Natural killer cell (primary cell): ENCODE measurements around the gene BTLA. TPM values are rescaled to one million over a fixed set of nuclear protein-coding genes. Genes with fewer than 3 reads are reported as not detected.
"Not testable (repeated sequence)": the region's sequence is repeated elsewhere in the genome, so short reads cannot be mapped to it uniquely, and the experiment has no call there.

Source experiments
- ATAC-seq, 3 donors: fragments of 150-1000 bp in 2 of 3; fragments of 200-7000 bp in 1 of 3; cut with Tn5 transposase; 1 replicate in 1 of 3; 2 replicates in 2 of 3; pipeline ENCODE4 v1.10.0; 2021; ENCODE audit warnings: mild to moderate bottlenecking in 2 of 3, moderate library complexity in 2 of 3
- DNase-seq, 2 donors: peaks; one replicate each; pipeline versions ENCODE4 v3.0.0 to v3.0.0-alpha.2; 2013 to 2021; ENCODE audit warnings: mixed read lengths in 1 of 2
- H3K27ac ChIP-seq: one replicate; pipeline ENCODE4 v1.5.1; 2013; ENCODE audit warnings: mild to moderate bottlenecking, low read length
- H3K27me3 ChIP-seq: one replicate; pipeline ENCODE4 v1.6.1; 2013; ENCODE audit warnings: low read length; ENCODE audit not compliant: control insufficient read depth, insufficient read depth
- H3K36me3 ChIP-seq: one replicate; pipeline ENCODE4 v1.6.1; 2013; ENCODE audit warnings: low read length; ENCODE audit not compliant: control insufficient read depth, insufficient read depth
- H3K4me1 ChIP-seq: one replicate; pipeline ENCODE4 v1.6.1; 2013; ENCODE audit warnings: low read length; ENCODE audit not compliant: control insufficient read depth, insufficient read depth
- H3K4me3 ChIP-seq: one replicate; pipeline ENCODE4 v1.5.1; 2013; ENCODE audit warnings: low read length
- H3K9me3 ChIP-seq: one replicate; pipeline ENCODE4 v1.6.1; 2013; ENCODE audit warnings: low read length; ENCODE audit not compliant: control insufficient read depth, insufficient read depth
- H3K27ac Mint-ChIP-seq, 2 donors: one replicate each; pipeline ENCODE4 v1.8.0; 2022; ENCODE audit warnings: mild to moderate bottlenecking in 2 of 2, mixed read lengths in 2 of 2, moderate library complexity in 1 of 2
- H3K27me3 Mint-ChIP-seq, 2 donors: one replicate each; pipeline ENCODE4 v1.8.0; 2022; ENCODE audit warnings: low read depth in 2 of 2, mixed read lengths in 2 of 2
- H3K36me3 Mint-ChIP-seq: one replicate; pipeline ENCODE4 v1.8.0; 2022; ENCODE audit warnings: mixed read lengths
- H3K4me1 Mint-ChIP-seq, 2 donors: one replicate each; pipeline ENCODE4 v1.8.0; 2022; ENCODE audit warnings: mixed read lengths in 2 of 2
- H3K4me3 Mint-ChIP-seq: one replicate; pipeline ENCODE4 v1.8.0; 2022; ENCODE audit warnings: mild to moderate bottlenecking, moderate library complexity, mixed read lengths
- H3K9me3 Mint-ChIP-seq, 2 donors: one replicate each; pipeline ENCODE4 v1.8.0; 2022; ENCODE audit warnings: mixed read lengths in 2 of 2
- CTCF ChIP-seq: fragments of 200-600 bp; IDR thresholded peaks from one replicate; pipeline ENCODE4 v1.8.0; 2022; ENCODE audit warnings: antibody characterized with exemption
- WGBS: methylation state at CpG from one replicate; pipeline ENCODE4 v1.1.7; 2013; ENCODE audit warnings: missing lambda C conversion rate; ENCODE audit not compliant: insufficient coverage; 5-methylcytosine and 5-hydroxymethylcytosine counted together
- intact Hi-C: fragments of 100-400 bp; cut with micrococcal nuclease; formaldehyde crosslinking; loops from one replicate; pipeline ENCODE4 v1.14.2; 2022
- total RNA-seq, 4 donors: library from RNA; stranded (reverse); fragments of 120-200 nt in 1 of 4; gene quantifications; one replicate each; pipeline versions ENCODE4 v1.2.3 to v1.2.4, GENCODE V29; 2013 to 2022

BTLA gene
- total RNA-seq, 3 donors from 2014 or later (not counting 1 experiment from before 2014, with no cell fraction given) = 0.56 to 4.0 (median 0.59) TPM

- Mint-ChIP-seq H3K4me1 (peaks cover 56 to 57% of the 10 kb centered on the region in 2 donors), H3K27me3 (no peaks in the 10 kb centered on the region), H3K9me3 (no peaks in the 10 kb centered on the region), H3K27ac (peak overlapping the region; percentile 37 to 63), H3K36me3 (no peaks in the 10 kb centered on the region), H3K4me3 (peak overlapping the region; percentile 79)
- intact Hi-C loops = no loop called here
- ATAC-seq = peak; percentile 77 to 80 (median 79)
- WGBS = no CpG with 5 or more reads among the region's 2 CpGs
- peak overlapping the region; percentile 57 for H3K27ac ChIP-seq
- no peaks in the 10 kb centered on the region for H3K9me3 ChIP-seq
- TF ChIP-seq CTCF = no peak
- peak in 1 of 2 donors; percentile 59 for DNase-seq
- H3K36me3 ChIP-seq = peaks cover 3% of the 10 kb centered on the region
- peak overlapping the region; percentile 7 for H3K4me3 ChIP-seq
- H3K4me1 ChIP-seq = peaks cover 6% of the 10 kb centered on the region
- H3K27me3 ChIP-seq = no peaks in the 10 kb centered on the region
Observed at GRCh38 chr3:112464264-112464663, 35.0 kb downstream of the BTLA start.

- intact Hi-C loops = no loop called here
- Mint-ChIP-seq H3K27me3 (no peaks in the 10 kb centered on the region), H3K9me3 (no peaks in the 10 kb centered on the region), H3K4me1 (peaks cover 62 to 63% of the 10 kb centered on the region in 2 donors), H3K36me3 (no peaks in the 10 kb centered on the region), H3K27ac (peak overlapping the region; percentile 2 to 47), H3K4me3 (peak overlapping the region; percentile 79)
- H3K36me3 ChIP-seq = peaks cover 3% of the 10 kb centered on the region
- no peaks in the 10 kb centered on the region for H3K9me3 ChIP-seq
- TF ChIP-seq CTCF = no peak
- H3K4me3 ChIP-seq = no peak overlapping the region
- WGBS = 62% methylated on average over 3 of the region's 5 CpGs
- H3K27ac ChIP-seq = no peak overlapping the region
- DNase-seq (peak in 1 of 2 donors; percentile 43), ATAC-seq (peak; percentile 18 to 55 (median 48))
- no peaks in the 10 kb centered on the region for H3K27me3 ChIP-seq
- peaks cover 7% of the 10 kb centered on the region for H3K4me1 ChIP-seq
Observed at GRCh38 chr3:112463250-112463649, 36.0 kb downstream of the BTLA start.

GRCh38 chr3:112461787-112462186 lies 37.5 kb downstream of the BTLA start:
- DNase-seq, H3K4me3 Mint-ChIP-seq, H3K27ac ChIP-seq, H3K4me3 ChIP-seq, H3K36me3 ChIP-seq, ATAC-seq, H3K9me3 ChIP-seq, H3K27me3 Mint-ChIP-seq, H3K27me3 ChIP-seq, intact Hi-C loops, H3K9me3 Mint-ChIP-seq, H3K36me3 Mint-ChIP-seq, H3K4me1 ChIP-seq, H3K27ac Mint-ChIP-seq: not testable (repeated sequence)
- peaks cover 62 to 68% of the 10 kb centered on the region in 2 donors for H3K4me1 Mint-ChIP-seq
- WGBS = 60% methylated on average over 1 of the region's 2 CpGs

GRCh38 chr3:112460519-112461195 lies 38.6 kb downstream of the BTLA start:
- H3K27ac ChIP-seq = peak overlapping the region; percentile 34
- H3K36me3 ChIP-seq = peaks cover 3% of the 10 kb centered on the region
- H3K4me1 ChIP-seq = peaks cover 7% of the 10 kb centered on the region
- H3K9me3 ChIP-seq = no peaks in the 10 kb centered on the region
- Mint-ChIP-seq H3K27ac (peak overlapping the region; percentile 56 to 75), H3K4me1 (peaks cover 62 to 68% of the 10 kb centered on the region in 2 donors), H3K27me3 (no peaks in the 10 kb centered on the region), H3K36me3 (no peaks in the 10 kb centered on the region), H3K9me3 (no peaks in the 10 kb centered on the region), H3K4me3 (peak overlapping the region; percentile 82)
- no peak overlapping the region for H3K4me3 ChIP-seq
- ATAC-seq = no peak
- no CpG with 5 or more reads among the region's 2 CpGs for WGBS
- TF ChIP-seq CTCF = no peak
- no peaks in the 10 kb centered on the region for H3K27me3 ChIP-seq
- no peak for DNase-seq
- intact Hi-C loops = no loop called here
